ENCODE measurements around the gene ENOX2. TPM values are rescaled to one million over a fixed set of nuclear protein-coding genes. Genes with fewer than 3 reads are reported as not detected.
"Not testable (repeated sequence)": the region's sequence is repeated elsewhere in the genome, so short reads cannot be mapped to it uniquely, and the experiment has no call there.

Gene ENOX2
- total and polyA plus RNA-seq, 12 donors, result 3.4 to 31.7 (median 18.9) TPM

DNA sequence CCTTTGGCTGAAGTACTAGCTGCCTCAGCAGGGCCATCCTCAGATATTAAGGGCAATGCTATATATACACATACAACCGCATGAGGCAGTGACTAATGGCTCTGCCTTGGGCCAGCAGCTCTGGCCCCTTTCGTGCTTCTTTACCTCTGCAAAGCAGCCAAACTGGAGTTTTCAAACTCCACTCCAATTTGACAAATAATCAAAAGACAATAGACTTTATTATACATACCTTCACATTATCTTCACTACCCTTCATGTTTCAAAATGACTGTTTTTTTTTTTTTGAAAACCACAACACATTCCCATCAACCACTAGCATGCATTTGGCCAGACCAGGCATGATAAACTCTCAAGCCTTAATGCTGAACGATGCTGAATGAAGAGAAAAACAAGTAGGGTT lies 187.7 kb downstream of the ENOX2 start:
- TF ChIP-seq POLR2A (IDR thresholded peaks at IDR 0.05), result no peak
- TF ChIP-seq, protein P1, sequence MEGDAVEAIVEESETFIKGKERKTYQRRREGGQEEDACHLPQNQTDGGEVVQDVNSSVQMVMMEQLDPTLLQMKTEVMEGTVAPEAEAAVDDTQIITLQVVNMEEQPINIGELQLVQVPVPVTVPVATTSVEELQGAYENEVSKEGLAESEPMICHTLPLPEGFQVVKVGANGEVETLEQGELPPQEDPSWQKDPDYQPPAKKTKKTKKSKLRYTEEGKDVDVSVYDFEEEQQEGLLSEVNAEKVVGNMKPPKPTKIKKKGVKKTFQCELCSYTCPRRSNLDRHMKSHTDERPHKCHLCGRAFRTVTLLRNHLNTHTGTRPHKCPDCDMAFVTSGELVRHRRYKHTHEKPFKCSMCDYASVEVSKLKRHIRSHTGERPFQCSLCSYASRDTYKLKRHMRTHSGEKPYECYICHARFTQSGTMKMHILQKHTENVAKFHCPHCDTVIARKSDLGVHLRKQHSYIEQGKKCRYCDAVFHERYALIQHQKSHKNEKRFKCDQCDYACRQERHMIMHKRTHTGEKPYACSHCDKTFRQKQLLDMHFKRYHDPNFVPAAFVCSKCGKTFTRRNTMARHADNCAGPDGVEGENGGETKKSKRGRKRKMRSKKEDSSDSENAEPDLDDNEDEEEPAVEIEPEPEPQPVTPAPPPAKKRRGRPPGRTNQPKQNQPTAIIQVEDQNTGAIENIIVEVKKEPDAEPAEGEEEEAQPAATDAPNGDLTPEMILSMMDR (IDR thresholded peaks at IDR 0.05), result no peak
- no peaks in the 10 kb centered on the region for H3K36me3 ChIP-seq (replicated peaks in 1 of 2)
- H3K27ac ChIP-seq, result no peak overlapping the region
- H3K27me3 ChIP-seq, result no peaks in the 10 kb centered on the region
- intact Hi-C loops (cut with DNase I), result no loop called here
- no peak overlapping the region for H3K4me3 ChIP-seq
- DNase-seq, result no peak
- WGBS, 4 donors, result 70 to 97% (median 84%) methylated on average over 2 to 3 of the region's 3 CpGs
- H3K4me1 ChIP-seq (replicated peaks in 1 of 2), result no peaks in the 10 kb centered on the region
- no peaks in the 10 kb centered on the region for H3K9me3 ChIP-seq (replicated peaks in 1 of 3)

DNA sequence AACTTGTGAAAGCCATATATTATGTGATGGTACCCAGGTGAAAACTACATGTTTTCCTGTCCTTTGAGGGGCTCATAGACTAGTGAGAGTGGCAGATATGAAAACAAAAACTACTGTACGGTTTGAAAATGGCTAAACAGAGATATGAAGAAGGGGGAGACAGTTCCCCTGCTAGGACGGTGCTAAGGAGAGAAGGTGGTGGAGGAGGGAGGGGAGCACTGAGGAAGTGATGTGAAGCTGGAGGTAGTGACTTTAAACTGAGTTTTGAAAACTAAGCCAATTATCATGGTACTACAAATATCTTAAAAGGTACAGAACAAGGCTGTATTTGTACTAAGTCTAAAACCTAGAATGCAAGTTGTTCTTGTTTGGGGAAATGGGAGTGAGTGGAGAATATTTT lies 188.3 kb downstream of the ENOX2 start:
- no peaks in the 10 kb centered on the region for H3K9me3 ChIP-seq (replicated peaks in 1 of 3)
- 59 to 89% (median 75%) methylated on average over 2 of the region's 2 CpGs for WGBS, 4 donors
- H3K27ac ChIP-seq, result no peak overlapping the region
- H3K27me3 ChIP-seq, result no peaks in the 10 kb centered on the region
- TF ChIP-seq, protein P1 (IDR thresholded peaks at IDR 0.05), result no peak
- TF ChIP-seq POLR2A (IDR thresholded peaks at IDR 0.05), result no peak
- intact Hi-C loops (cut with DNase I), result no loop called here
- H3K36me3 ChIP-seq (replicated peaks in 1 of 2), result no peaks in the 10 kb centered on the region
- H3K4me1 ChIP-seq (replicated peaks in 1 of 2), result no peaks in the 10 kb centered on the region
- no peak for DNase-seq
- H3K4me3 ChIP-seq, result no peak overlapping the region

- intact Hi-C loops (cut with DNase I), result no loop called here
- Histone ChIP-seq H3K27ac (no peak overlapping the region), H3K36me3 (replicated peaks in 1 of 2) (no peaks in the 10 kb centered on the region)
These were observed 188.9 kb downstream of the ENOX2 start for GRCh38 chrX:130714135-130714534.

GRCh38 chrX:130709178-130709577 lies 193.8 kb downstream of the ENOX2 start:
- H3K27ac ChIP-seq; DNase-seq; H3K36me3 ChIP-seq (replicated peaks in 1 of 2); intact Hi-C loops (cut with DNase I); H3K4me1 ChIP-seq (replicated peaks in 1 of 2); H3K27me3 ChIP-seq; H3K9me3 ChIP-seq (replicated peaks in 1 of 3); H3K4me3 ChIP-seq: not testable (repeated sequence)
- 76 to 98% (median 87%) methylated on average over 6 of the region's 6 CpGs for WGBS, 4 donors

More at GRCh38 chrX:130714135-130714534, 188.9 kb downstream of the ENOX2 start:
- 68 to 90% (median 79%) methylated on average over 2 to 3 of the region's 3 CpGs for WGBS, 4 donors
- no peaks in the 10 kb centered on the region for H3K4me1 ChIP-seq (replicated peaks in 1 of 2)
- TF ChIP-seq, protein P1 (IDR thresholded peaks at IDR 0.05), result no peak
- no peak for TF ChIP-seq POLR2A (IDR thresholded peaks at IDR 0.05)
- no peak overlapping the region for H3K4me3 ChIP-seq
- H3K9me3 ChIP-seq (replicated peaks in 1 of 3), result no peaks in the 10 kb centered on the region
- H3K27me3 ChIP-seq, result no peaks in the 10 kb centered on the region
- DNase-seq, result no peak

DNA sequence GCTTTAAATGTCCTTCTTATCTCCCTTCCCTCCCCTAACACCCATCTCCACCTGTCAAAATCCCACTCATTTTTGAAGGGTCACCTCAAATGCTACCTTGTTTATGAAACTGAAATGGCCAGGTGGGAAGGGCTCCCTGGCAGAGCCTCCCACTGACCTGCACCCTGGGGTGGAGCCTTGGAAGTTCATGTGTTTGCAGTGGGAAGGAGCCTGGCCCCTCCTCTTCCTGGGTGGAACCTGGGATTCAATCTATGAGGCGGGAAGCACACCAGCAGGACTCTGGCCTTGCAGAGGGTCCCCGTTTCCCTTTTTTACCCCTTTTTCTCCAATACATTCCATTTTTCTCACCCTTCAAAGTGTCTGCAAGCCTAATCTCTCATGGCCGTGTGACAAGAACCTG lies 197.4 kb downstream of the ENOX2 start:
- H3K9me3 ChIP-seq (replicated peaks in 1 of 3), result no peaks in the 10 kb centered on the region
- WGBS, 4 donors, result 62 to 91% (median 89%) methylated on average over 3 of the region's 3 CpGs
- DNase-seq, result no peak
- H3K27ac ChIP-seq, result no peak overlapping the region
- H3K36me3 ChIP-seq (replicated peaks in 1 of 2), result no peaks in the 10 kb centered on the region
- no peak overlapping the region for H3K4me3 ChIP-seq
- H3K27me3 ChIP-seq, result no peaks in the 10 kb centered on the region
- TF ChIP-seq POLR2A (IDR thresholded peaks at IDR 0.05), result no peak
- TF ChIP-seq, protein P1 (IDR thresholded peaks at IDR 0.05), result no peak
- H3K4me1 ChIP-seq (replicated peaks in 1 of 2), result no peaks in the 10 kb centered on the region
- intact Hi-C loops (cut with DNase I), result no loop called here

Measured in adrenal gland (tissue), 12 donors.